GM23248 (cell line): ENCODE results near the gene ZFX. TPM values are rescaled to one million over a fixed set of nuclear protein-coding genes. Genes with fewer than 3 reads are reported as not detected.

ENCODE experiments used
- DNase-seq: peaks from one replicate; pipeline ENCODE4 v3.0.0-alpha.2; 2015
- H2AFZ ChIP-seq: fragments of 200-600 bp; sonication (generic); 2 replicates; pipeline ENCODE4 v1.6.1; 2016; ENCODE audit warnings: antibody characterized with exemption
- H3F3A ChIP-seq: fragments of 200-600 bp; sonication (generic); 2 replicates; pipeline ENCODE4 v1.6.1; 2016; ENCODE audit warnings: mild to moderate bottlenecking, antibody characterized with exemption, mixed run types; ENCODE audit not compliant: insufficient read depth
- H3K27ac ChIP-seq: fragments of 200-600 bp; sonication (generic); 2 replicates; pipeline ENCODE4 v1.5.1; 2016; ENCODE audit warnings: mild to moderate bottlenecking
- H3K27me3 ChIP-seq: fragments of 200-600 bp; sonication (generic); replicated peaks from 2 replicates; pipeline ENCODE4 v1.6.1; 2016; ENCODE audit warnings: mild to moderate bottlenecking; ENCODE audit not compliant: insufficient read depth
- H3K36me3 ChIP-seq: fragments of 200-600 bp; sonication (generic); 2 replicates; pipeline ENCODE4 v1.6.1; 2016; ENCODE audit warnings: low read depth, mild to moderate bottlenecking
- H3K4me1 ChIP-seq: fragments of 200-600 bp; sonication (generic); 2 replicates; pipeline ENCODE4 v1.6.1; 2016; ENCODE audit warnings: mild to moderate bottlenecking; ENCODE audit not compliant: insufficient read depth
- H3K4me2 ChIP-seq: fragments of 200-600 bp; sonication (generic); one replicate; pipeline ENCODE4 v1.6.1; 2016; ENCODE audit warnings: mild to moderate bottlenecking; ENCODE audit not compliant: unreplicated experiment
- H3K4me3 ChIP-seq: fragments of 200-600 bp; sonication (generic); 2 replicates; pipeline ENCODE4 v1.5.1; 2016; ENCODE audit warnings: mild to moderate bottlenecking
- H3K79me2 ChIP-seq: fragments of 200-600 bp; sonication (generic); 2 replicates; pipeline ENCODE4 v1.6.1; 2016; ENCODE audit warnings: mild to moderate bottlenecking; ENCODE audit not compliant: insufficient read depth
- H3K9ac ChIP-seq: fragments of 200-600 bp; sonication (generic); 2 replicates; pipeline ENCODE4 v1.6.1; 2016; ENCODE audit warnings: mild to moderate bottlenecking
- H3K9me2 ChIP-seq: fragments of 200-600 bp; sonication (generic); 2 replicates; pipeline ENCODE4 v1.6.1; 2016; ENCODE audit warnings: mixed run types, mild to moderate bottlenecking, moderate library complexity; ENCODE audit not compliant: insufficient read depth
- H3K9me3 ChIP-seq: fragments of 200-600 bp; sonication (generic); one replicate; pipeline ENCODE4 v1.6.1; 2017; ENCODE audit warnings: low read depth
- H4K20me1 ChIP-seq: fragments of 200-600 bp; sonication (generic); 2 replicates; pipeline ENCODE4 v1.6.0; 2016; ENCODE audit not compliant: insufficient read depth
- EZH2 ChIP-seq: fragments of 200-600 bp; sonication (generic); IDR thresholded peaks from 2 replicates; pipeline ENCODE4 v1.6.1; 2018; ENCODE audit warnings: antibody characterized with exemption, mild to moderate bottlenecking; ENCODE audit not compliant: insufficient read depth, poor library complexity, severe bottlenecking
- EZH2phosphoT487 ChIP-seq: fragments of 200-600 bp; sonication (generic); IDR thresholded peaks from 2 replicates; pipeline ENCODE4 v1.6.1; 2018; ENCODE audit warnings: antibody characterized with exemption, moderate library complexity, mild to moderate bottlenecking, low read depth; ENCODE audit not compliant: insufficient read depth
- WGBS, 2 experiments: methylation state at CpG; one replicate each; pipeline ENCODE4 v1.1.6; 2015 to 2017; ENCODE audit warnings: low lambda C conversion rate in 2 of 2, low coverage in 1 of 2; ENCODE audit errors: missing lambda C conversion rate in 2 of 2; 5-methylcytosine and 5-hydroxymethylcytosine counted together
- in situ Hi-C: fragments of 300-500 bp; cut with MboI; formaldehyde crosslinking; loops from 2 replicates; pipeline ENCODE4 v1.15.0; 2020
- polyA plus RNA-seq: library from polyadenylated mRNA; unstranded; fragments of >200 nt; fragmentation: Nextera tagmentation; extraction: Ambion mirVana; gene quantifications from 2 replicates; pipeline ENCODE4 v1.2.1, GENCODE V29; 2016
- total RNA-seq: library from RNA; depleted of rRNA; stranded (reverse); fragments of >200 nt; shearing (Covaris generic); gene quantifications from 2 replicates; pipeline ENCODE4 v1.2.3, GENCODE V29; 2014; rRNA removed

The ZFX gene
- total RNA-seq (24.1 and 26.7 TPM in 2 replicates), polyA plus RNA-seq (16.7 and 19.6 TPM in 2 replicates)

DNA sequence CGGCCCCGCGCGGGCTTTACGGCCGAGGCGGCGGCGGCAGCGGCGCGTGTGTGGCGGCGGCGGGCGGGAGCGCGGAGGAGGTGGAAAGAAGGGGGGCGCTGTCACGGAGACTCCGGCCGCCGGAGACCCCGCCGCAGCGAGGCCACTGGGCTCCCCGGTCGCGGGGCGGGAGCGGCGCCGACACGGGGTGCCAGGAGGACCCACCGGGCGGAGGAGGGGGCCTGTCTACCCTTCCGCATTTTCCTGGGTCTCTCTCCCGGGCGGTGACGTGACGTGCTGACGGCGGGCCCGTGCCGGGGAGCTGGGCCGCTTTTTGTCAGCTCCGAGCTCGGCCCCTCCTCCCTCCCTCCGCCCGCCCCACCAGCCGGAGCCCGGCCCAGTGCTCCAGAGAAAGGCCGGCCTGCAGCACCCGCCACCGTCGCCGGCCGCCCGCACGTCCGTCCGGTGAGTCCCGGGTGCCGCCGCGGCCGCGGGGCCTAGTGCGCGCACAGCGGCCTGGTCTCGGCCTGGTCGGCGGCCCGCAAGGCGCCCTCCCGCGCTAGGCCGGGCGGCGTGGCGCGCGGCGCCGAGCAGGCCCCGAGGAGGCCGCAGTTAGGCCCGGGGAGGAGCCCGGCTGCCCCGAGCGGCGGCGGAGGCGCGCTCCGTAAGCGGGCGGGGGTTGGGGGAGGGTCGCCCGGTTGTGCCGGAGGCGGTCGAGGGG lies at the start of gene ZFX:
TSS of gene ZFX (plus strand) at position 379 of the 700 bp plus-strand sequence. CDS start 23,014 bp downstream, outside the sequence.
- in situ Hi-C loops = no loop called here
- 0% methylated on average over 2 to 21 of the region's 104 CpGs for WGBS, 2 experiments
- Histone ChIP-seq H3K9me3 (no peaks in the 10 kb centered on the region), H3K9ac (peak within 1 kb of the TSS; percentile 100), H3K4me2 (peak within 1 kb of the TSS; percentile 97), H3K4me1 (peaks cover 65% of the 10 kb centered on the region), H3F3A (peaks cover 51% of the 10 kb centered on the region), H3K9me2 (no peaks in the 10 kb centered on the region), H3K4me3 (peak within 1 kb of the TSS; percentile 97), H4K20me1 (peaks cover 7% of the 10 kb centered on the region; the same call in 1 of the 2 replicates), H3K79me2 (peaks cover 41% of the 10 kb centered on the region), H3K36me3 (no peaks in the 10 kb centered on the region), H3K27me3 (no peaks in the 10 kb centered on the region), H2AFZ (peak within 1 kb of the TSS; percentile 55), H3K27ac (peak within 1 kb of the TSS; percentile 99)
- no peak for TF ChIP-seq EZH2
- TF ChIP-seq EZH2phosphoT487 = no peak
- DNase-seq = peak; percentile 63

GRCh38 chrX:24100713-24101112 lies 48.8 kb upstream of the ZFX start:
- H3K9me2 ChIP-seq = no peaks in the 10 kb centered on the region
- H2AFZ ChIP-seq = 0 out of 2 replicates have a peak overlapping the region, but pooled peaks have one; percentile 41
- H4K20me1 ChIP-seq = no peaks in the 10 kb centered on the region
- H3K9me3 ChIP-seq = no peaks in the 10 kb centered on the region
- WGBS, 2 experiments = 43 to 51% methylated on average over 2 of the region's 2 CpGs
- H3K9ac ChIP-seq = no peak overlapping the region
- in situ Hi-C loops = no loop called here
- no peaks in the 10 kb centered on the region for H3K79me2 ChIP-seq
- H3K4me2 ChIP-seq = no peak overlapping the region
- H3K4me1 ChIP-seq = peaks cover 12% of the 10 kb centered on the region
- TF ChIP-seq EZH2phosphoT487 (no peak), EZH2 (no peak)
- H3K4me3 ChIP-seq = no peak overlapping the region
- H3K27ac ChIP-seq = peak overlapping the region; percentile 33
- no peaks in the 10 kb centered on the region for H3K36me3 ChIP-seq
- no peaks in the 10 kb centered on the region for H3F3A ChIP-seq
- peak; percentile 60 for DNase-seq
- no peaks in the 10 kb centered on the region for H3K27me3 ChIP-seq

- Histone ChIP-seq H3K27ac (no peak overlapping the region), H3K4me3 (no peak overlapping the region), H3K9ac (no peak overlapping the region), H3K4me1 (peaks cover 10% of the 10 kb centered on the region), H3K27me3 (no peaks in the 10 kb centered on the region), H2AFZ (no peak overlapping the region), H3K36me3 (no peaks in the 10 kb centered on the region), H3K9me2 (no peaks in the 10 kb centered on the region), H4K20me1 (no peaks in the 10 kb centered on the region), H3K79me2 (no peaks in the 10 kb centered on the region), H3F3A (no peaks in the 10 kb centered on the region), H3K4me2 (no peak overlapping the region), H3K9me3 (no peaks in the 10 kb centered on the region)
- no peak for TF ChIP-seq EZH2phosphoT487
- no peak for TF ChIP-seq EZH2
- 94 to 96% methylated on average over 2 of the region's 2 CpGs for WGBS, 2 experiments
- in situ Hi-C loops = no loop called here
- no peak for DNase-seq
These were observed 39.5 kb upstream of the ZFX start for GRCh38 chrX:24110069-24110468.

DNA sequence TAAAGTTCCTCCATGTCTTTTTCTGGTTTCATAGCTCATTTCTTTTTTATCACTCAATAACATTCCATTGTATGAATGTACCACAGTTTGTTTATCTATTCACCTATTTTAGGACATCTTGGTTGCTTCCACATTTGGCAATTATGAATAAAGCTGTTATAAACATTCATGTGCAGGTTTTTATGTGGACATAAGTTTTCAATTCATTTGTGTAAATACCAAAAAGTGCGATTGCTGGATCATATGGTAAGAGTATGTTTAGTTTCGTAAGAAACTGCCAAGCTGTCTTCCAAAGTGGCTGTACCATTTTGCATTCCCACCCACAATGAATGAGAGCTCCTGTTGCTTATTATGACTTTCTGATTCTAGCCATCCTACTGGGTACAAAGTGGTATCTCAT lies 36.3 kb upstream of the ZFX start:
- in situ Hi-C loops = no loop called here
- Histone ChIP-seq H3F3A (peaks cover 5% of the 10 kb centered on the region; the same call in 1 of the 2 replicates), H2AFZ (no peak overlapping the region), H3K79me2 (no peaks in the 10 kb centered on the region), H3K4me2 (peak overlapping the region; percentile 12), H3K4me1 (peaks cover 16% of the 10 kb centered on the region; the same call in 1 of the 2 replicates), H3K4me3 (no peak overlapping the region), H3K27ac (no peak overlapping the region), H4K20me1 (no peaks in the 10 kb centered on the region), H3K9me3 (no peaks in the 10 kb centered on the region), H3K9me2 (no peaks in the 10 kb centered on the region), H3K27me3 (no peaks in the 10 kb centered on the region), H3K36me3 (no peaks in the 10 kb centered on the region), H3K9ac (no peak overlapping the region)
- no peak for TF ChIP-seq EZH2
- TF ChIP-seq EZH2phosphoT487 = no peak
- 28 to 34% methylated on average over 2 of the region's 2 CpGs for WGBS, 2 experiments
- DNase-seq = peak; percentile 7
